NCI-H146 (cell line): ENCODE data around the gene CRB2.

ENCODE experiments used
- DNase-seq: peaks from one replicate; lab custom pipeline; 2025; lab: John Stamatoyannopoulos, UW

Gene CRB2

DNA sequence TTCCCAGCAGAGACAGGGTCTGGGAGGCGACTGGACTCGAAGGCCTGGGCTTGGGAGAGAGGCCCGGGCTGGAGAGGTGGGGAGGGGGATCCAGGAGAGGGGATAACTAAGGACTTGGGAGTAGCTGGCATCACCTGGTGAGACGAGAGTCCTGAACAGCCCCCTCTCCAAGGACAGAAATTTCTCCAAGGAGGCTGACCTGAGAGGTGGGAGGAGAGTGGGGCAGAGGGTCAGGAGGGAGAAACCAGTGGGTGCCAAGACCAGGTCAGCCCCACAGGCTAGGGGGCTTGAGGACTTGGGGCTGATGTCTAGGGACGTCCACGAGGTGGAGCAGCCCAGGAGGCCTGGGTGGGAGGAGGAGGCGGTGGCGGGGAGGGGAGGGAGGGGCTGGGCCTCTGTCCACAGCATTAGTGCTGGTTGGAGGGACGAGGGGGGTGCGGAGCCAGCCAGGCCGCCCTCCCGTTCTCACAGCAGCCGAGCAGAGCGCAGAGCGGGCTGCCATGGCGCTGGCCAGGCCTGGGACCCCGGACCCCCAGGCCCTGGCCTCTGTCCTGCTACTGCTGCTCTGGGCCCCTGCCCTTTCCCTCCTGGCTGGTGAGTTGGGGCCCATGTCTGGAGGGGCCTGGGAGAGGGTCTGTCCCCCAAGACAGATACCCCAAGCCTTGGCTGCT, at the start of gene CRB2:
TSS of gene CRB2 (plus strand) at position 437 of the 671 bp plus-strand sequence. CDS start at position 501, 64 bp downstream.
- DNase-seq, result no peak

GRCh38 chr9:123309611-123310010, 46.4 kb upstream of the CRB2 start:
- no peak for DNase-seq

DNA sequence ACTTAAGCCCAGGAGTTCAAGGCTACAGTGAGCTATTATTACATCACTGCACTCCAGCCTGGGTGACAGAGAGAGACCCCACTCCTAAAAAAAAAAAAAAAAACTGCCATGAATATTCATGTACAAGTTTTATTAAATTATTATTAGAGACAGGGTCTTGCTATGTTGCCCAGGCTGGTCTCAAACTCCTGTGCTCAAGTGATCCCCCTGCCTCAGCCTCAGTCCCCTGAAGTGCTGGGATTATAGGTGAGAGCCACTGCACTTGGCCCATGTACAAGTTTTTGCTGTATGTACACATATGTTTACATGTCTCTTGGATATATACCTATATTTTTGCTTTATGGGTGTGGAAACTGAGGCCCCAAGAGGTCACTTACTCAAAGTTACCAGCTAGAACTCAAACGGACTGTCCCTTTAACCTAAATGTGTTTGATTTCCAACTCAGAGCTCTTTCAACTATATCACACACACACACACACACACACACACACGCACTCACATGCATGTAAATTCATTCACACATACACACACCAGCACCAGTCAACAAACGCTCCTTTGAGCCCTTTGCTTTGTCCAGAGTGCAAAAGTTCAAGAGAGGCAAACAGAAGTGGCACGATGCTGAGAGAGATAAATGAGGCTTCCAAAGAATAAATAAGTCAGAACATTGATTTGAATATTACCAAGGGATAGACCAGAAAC, 45.3 kb upstream of the CRB2 start:
- DNase-seq, result no peak

DNA sequence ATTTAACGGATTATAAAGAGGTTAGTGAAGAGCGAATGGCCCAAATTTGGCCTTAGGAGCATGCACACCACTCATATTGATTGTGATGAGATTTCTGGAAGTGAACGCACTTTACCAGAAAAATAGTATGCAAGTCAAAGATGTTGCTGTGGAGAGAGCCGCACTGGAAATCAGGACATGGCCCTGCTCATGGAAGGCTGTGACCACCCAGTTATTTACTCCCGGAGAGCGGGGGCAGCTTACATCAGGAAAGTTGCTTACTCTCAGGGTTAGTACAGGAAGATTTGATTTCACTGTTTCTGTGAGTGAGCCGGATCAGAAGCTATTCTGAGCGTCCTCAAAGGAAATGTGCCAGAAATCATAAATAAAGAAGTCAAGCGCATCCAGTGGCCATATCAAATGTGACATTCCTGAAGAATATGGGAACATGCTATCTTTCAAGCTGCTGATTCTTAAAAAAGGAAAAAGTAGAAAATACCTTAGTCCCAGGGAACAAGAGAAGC, 44.7 kb upstream of the CRB2 start:
- no peak for DNase-seq

GRCh38 chr9:123312306-123312877, 43.6 kb upstream of the CRB2 start:
- no peak for DNase-seq

- DNase-seq, result no peak
Measured at GRCh38 chr9:123314617-123315016, 41.4 kb upstream of the CRB2 start.

DNA sequence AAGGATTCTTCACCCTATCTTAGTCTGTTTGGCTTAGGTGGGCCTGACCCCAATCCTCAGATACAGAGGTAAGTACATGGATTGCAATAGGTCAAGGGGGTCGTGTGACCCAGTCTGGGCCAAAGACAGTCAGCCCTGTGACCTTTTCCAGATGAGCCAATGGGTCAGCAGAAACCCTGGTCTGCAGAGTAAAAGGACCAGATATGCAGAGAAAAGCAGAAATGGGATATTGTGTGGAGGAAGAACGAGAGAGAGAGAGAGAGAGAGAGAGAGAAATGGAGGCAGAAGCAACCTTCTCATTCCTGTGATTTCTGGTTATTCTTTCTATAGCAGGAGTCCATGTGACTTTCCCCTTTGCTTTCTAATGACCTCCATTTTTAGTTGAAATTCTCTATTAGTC, 40.4 kb upstream of the CRB2 start:
- DNase-seq, result no peak

- no peak for DNase-seq
Measured at GRCh38 chr9:123316053-123316718, 39.8 kb upstream of the CRB2 start.

GRCh38 chr9:123318202-123318601, 37.8 kb upstream of the CRB2 start:
- DNase-seq, result no peak

DNA sequence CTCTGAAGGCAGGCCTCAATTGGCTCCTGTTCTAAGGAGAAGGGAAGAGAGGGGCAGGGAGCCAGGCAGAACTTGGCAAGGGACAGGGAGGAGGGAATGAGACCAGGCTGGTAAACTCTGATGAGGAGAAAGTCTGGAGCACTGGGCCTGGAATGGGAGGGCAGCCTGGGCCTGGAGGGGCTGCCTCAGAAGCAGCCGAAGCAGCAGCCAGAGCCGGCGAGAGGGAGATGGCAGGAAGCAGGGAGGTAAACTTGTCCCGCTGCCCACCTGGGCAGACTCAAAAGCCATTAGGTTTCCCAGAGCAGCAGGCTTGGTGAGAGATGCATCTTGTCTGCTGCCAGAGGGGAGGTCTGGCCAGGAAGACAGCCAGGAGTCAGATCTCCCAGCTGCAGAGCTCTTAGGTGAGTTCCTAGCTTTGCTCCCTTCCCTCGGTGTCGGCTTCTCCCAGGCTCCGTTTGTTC, 37.0 kb upstream of the CRB2 start:
- no peak for DNase-seq

GRCh38 chr9:123319541-123320339, 36.3 kb upstream of the CRB2 start:
- no peak for DNase-seq

- DNase-seq, result no peak
Measured at GRCh38 chr9:123320814-123321213, 35.2 kb upstream of the CRB2 start.

- no peak for DNase-seq
Measured at GRCh38 chr9:123321616-123322272, 34.3 kb upstream of the CRB2 start.

GRCh38 chr9:123322273-123323195, 33.5 kb upstream of the CRB2 start:
- DNase-seq, result no peak

- no peak for DNase-seq
Measured at GRCh38 chr9:123323196-123324013, 32.6 kb upstream of the CRB2 start.

DNA sequence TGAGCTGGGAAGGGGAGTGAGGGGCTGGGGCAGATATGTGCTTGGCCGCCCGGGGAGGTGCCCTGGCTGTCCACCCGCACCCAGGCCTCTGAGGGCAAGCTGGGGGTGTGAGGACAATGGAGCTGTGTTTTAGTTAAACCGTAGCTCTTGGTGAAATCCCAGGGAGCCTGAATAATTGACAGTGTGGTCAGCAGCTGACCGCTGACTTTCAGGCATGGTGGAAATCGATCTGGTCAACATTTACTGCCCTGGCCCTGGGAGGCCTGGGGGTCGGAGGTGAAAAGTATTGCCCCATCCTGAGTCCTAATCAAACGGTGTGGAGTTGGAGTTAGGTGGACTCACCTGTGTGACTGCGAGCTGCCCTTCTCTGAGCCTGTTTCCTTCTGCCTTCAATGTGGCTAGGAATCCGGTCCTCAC, 31.2 kb upstream of the CRB2 start:
- DNase-seq, result no peak

DNA sequence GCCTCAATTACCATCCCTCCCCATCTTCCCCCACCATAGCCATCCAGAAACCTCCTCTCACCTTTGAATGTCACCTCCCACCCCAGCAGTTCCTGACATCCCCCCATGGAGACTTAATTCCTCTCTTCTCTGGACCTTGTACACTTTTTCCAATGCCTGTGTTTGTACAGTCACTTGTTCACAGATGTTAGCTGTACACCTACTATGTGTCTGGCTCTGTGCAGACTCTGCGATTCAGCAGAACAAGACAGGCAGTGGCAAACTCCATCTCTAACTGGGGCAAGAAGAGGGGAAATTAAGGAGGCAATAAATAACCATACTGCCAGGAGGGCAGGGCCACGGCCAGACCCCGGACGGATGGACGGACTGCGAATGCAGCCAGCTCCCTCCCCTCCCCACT, 29.8 kb upstream of the CRB2 start:
- no peak for DNase-seq

DNA sequence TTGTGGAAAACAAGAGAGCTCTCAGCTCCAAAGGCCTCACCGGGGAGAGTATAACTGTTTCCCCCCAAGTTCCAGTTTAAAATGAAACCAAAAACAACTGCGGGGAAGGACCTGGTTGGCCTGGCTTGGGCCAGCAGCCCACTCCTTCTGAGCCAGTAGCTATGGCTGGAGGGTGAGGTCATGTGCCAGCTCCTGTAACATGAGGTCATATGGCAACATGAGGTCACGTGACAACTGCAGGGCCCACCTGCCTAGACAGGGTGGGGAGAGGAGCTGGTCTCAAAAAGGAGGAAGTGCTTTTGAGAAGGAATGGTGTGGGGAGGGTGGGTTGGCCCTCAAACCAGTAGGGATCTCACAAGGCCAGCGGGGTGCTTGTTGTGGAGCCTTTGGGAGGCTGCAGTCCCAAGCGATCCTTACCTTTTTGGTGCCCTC, 29.3 kb upstream of the CRB2 start:
- no peak for DNase-seq

GRCh38 chr9:123327697-123328100, 28.3 kb upstream of the CRB2 start:
- no peak for DNase-seq
